Psoas muscle (tissue), 8 donors: ENCODE data around the gene TSPAN11. TPM values are rescaled to one million over a fixed set of nuclear protein-coding genes. Genes with fewer than 3 reads are reported as not detected.

ENCODE experiments used
- ATAC-seq, 4 donors: fragments of 200-7000 bp; cut with Tn5 transposase; one replicate each; pipeline ENCODE4 v1.9.1; 2020; ENCODE audit warnings: moderate library complexity in 3 of 4, mild to moderate bottlenecking in 2 of 4
- DNase-seq, 2 donors: peaks; one replicate each; pipeline ENCODE4 v3.0.0-alpha.2; 2020
- H3K27ac ChIP-seq: fragments of 200-600 bp; one replicate; pipeline ENCODE4 v1.8.0; 2022
- H3K27me3 ChIP-seq, 3 donors: fragments of 200-600 bp in 1 of 3; one replicate each; pipeline versions ENCODE4 v1.6.1 to v1.8.0; 2013 to 2022; ENCODE audit warnings: low read length in 2 of 3, mild to moderate bottlenecking in 2 of 3, moderate library complexity in 1 of 3; ENCODE audit not compliant: insufficient read depth in 3 of 3
- H3K36me3 ChIP-seq, 2 donors: fragments of 200-600 bp in 1 of 2; one replicate each; pipeline versions ENCODE4 v1.6.1 to v1.8.0; 2013 to 2022; ENCODE audit warnings: low read depth in 1 of 2, mild to moderate bottlenecking in 1 of 2, moderate library complexity in 1 of 2; ENCODE audit not compliant: insufficient read depth in 1 of 2
- H3K4me1 ChIP-seq: fragments of 200-600 bp; one replicate; pipeline ENCODE4 v1.8.0; 2022
- H3K4me3 ChIP-seq: fragments of 200-600 bp; one replicate; pipeline ENCODE4 v1.8.0; 2022; ENCODE audit warnings: mild to moderate bottlenecking
- H3K9me3 ChIP-seq: fragments of 200-600 bp; one replicate; pipeline ENCODE4 v1.8.0; 2022
- WGBS, 3 donors: extraction: QIAGEN DNeasy Blood & Tissue Kit; methylation state at CpG; one replicate each; pipeline versions ENCODE4 v1.1.6 to v1.1.7; 2013; 5-methylcytosine and 5-hydroxymethylcytosine counted together
- intact Hi-C, 2 donors: fragments of 100-400 bp; cut with DNase I; formaldehyde crosslinking; loops; one replicate each; pipeline versions ENCODE4 v1.11.0 to v1.14.2; 2022
- polyA plus RNA-seq, 3 donors: library from polyadenylated mRNA; stranded (reverse); fragments of 200-250 nt; gene quantifications; one replicate each; pipeline ENCODE4 v1.2.3, GENCODE V29; 2013
- total RNA-seq, 4 donors: library from RNA; stranded (reverse); fragmentation: NEBNext Ultra II Directional in 2 of 4; extraction: Animal tissue kit (Norgen Biotek cat#: 25700) in 2 of 4; gene quantifications; one replicate each; pipeline versions ENCODE4 v1.2.1 to v1.2.4, GENCODE V29; 2021 to 2023
- TF ChIP-seq, protein P1 (sequence below): fragments of 200-600 bp; IDR thresholded peaks from one replicate; pipeline ENCODE4 v1.8.0; 2022; ENCODE audit warnings: antibody characterized with exemption
- donor health status: healthy with polysubstance abuse.
- donor health status: DM: no; HTN: no; CAD: no; lungs with moderate emphysema.
- donor health status: Bipolar disorder and iron deficiency.
- donor health status: healthy.
- donor health status: DM: yes; HTN: yes; CAD: no.
- donor health status: DM: no; HTN: no; CAD: no.
- donor health status: DM: no; HTN: no; CAD: no.
- donor health status: DM: yes; HTN: yes; CAD: no.

TSPAN11 gene
- total and polyA plus RNA-seq, 7 donors, result 0.05 to 0.24 (median 0.14) TPM; not detected in 1

DNA sequence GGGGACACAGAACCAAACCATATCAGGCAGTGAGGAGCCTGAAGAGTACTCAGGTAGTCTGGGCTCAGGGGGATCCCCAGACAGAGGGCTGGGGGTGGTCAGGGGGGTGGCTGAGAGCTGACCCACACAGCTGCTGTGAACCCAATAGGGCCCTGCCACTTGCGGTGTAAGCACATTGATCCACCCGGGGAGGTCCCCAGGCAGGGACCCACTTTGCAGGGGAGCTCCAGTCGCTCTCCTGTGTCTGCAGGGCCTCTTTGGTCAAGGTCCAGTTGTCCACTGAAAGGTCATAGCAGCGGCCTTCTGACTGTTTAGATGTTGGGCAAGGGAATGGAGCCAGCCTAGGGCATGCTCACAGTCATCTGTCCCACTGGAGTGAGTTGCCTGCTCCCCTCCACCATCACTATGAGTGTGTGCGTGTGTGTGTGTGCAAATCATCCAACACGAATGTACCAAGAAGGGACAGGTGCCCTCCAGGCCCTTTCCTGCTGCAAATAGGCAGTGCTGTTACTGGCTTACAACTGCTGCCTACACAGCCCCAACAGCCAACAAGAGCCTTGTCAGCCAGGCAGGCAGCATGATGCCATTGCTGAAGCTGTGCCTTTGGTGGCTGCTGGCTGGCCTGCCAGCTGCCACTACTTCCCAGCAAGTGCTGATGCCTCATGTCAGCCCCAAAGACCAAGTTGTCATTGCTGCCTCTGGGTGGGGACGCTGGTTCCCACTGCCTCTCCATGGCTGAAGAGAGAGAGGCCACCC lies 71.3 kb downstream of the TSPAN11 start:
- ATAC-seq (no peak), DNase-seq (peak in 1 of 2 donors; percentile 26)
- no peaks in the 10 kb centered on the region for H3K36me3 ChIP-seq
- H3K4me1 ChIP-seq, result no peaks in the 10 kb centered on the region
- no peaks in the 10 kb centered on the region for H3K27me3 ChIP-seq
- WGBS, 3 donors, result 87 to 98% (median 93%) methylated on average over 7 of the region's 7 CpGs
- H3K4me3 ChIP-seq, result no peak overlapping the region
- TF ChIP-seq, protein P1, sequence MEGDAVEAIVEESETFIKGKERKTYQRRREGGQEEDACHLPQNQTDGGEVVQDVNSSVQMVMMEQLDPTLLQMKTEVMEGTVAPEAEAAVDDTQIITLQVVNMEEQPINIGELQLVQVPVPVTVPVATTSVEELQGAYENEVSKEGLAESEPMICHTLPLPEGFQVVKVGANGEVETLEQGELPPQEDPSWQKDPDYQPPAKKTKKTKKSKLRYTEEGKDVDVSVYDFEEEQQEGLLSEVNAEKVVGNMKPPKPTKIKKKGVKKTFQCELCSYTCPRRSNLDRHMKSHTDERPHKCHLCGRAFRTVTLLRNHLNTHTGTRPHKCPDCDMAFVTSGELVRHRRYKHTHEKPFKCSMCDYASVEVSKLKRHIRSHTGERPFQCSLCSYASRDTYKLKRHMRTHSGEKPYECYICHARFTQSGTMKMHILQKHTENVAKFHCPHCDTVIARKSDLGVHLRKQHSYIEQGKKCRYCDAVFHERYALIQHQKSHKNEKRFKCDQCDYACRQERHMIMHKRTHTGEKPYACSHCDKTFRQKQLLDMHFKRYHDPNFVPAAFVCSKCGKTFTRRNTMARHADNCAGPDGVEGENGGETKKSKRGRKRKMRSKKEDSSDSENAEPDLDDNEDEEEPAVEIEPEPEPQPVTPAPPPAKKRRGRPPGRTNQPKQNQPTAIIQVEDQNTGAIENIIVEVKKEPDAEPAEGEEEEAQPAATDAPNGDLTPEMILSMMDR, result no peak
- no peaks in the 10 kb centered on the region for H3K9me3 ChIP-seq
- H3K27ac ChIP-seq, result no peak overlapping the region
- intact Hi-C loops, result no loop called here

DNA sequence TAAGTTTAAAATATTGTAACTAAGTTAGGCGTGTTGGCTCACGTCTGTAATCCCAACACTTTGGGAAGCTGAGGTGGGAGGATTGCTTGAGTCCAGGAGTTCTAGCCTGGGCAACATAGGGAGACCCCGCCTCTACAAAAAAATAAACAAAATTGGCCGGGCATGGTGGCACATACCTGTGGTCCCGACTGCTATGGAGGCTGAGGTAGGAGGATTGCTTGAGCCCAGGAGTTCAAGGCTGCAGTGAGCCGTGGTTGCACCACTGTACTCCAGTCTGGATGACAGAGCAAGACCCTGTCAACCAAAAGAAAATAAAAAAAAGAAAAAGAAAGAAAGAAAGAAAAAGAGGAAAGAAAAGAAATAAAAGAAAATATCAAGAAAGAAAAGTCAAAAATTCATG lies 72.5 kb downstream of the TSPAN11 start:
- WGBS, 3 donors, result 94 to 96% (median 96%) methylated on average over 6 of the region's 6 CpGs
- H3K4me3 ChIP-seq, result no peak overlapping the region
- no peak for ATAC-seq
- TF ChIP-seq, protein P1, result no peak
- no peaks in the 10 kb centered on the region for H3K4me1 ChIP-seq
- no peaks in the 10 kb centered on the region for H3K36me3 ChIP-seq
- no peak overlapping the region for H3K27ac ChIP-seq
- H3K9me3 ChIP-seq, result no peaks in the 10 kb centered on the region
- DNase-seq, result peak in 1 of 2 donors; percentile 3
- intact Hi-C loops, result no loop called here
- H3K27me3 ChIP-seq, result no peaks in the 10 kb centered on the region

DNA sequence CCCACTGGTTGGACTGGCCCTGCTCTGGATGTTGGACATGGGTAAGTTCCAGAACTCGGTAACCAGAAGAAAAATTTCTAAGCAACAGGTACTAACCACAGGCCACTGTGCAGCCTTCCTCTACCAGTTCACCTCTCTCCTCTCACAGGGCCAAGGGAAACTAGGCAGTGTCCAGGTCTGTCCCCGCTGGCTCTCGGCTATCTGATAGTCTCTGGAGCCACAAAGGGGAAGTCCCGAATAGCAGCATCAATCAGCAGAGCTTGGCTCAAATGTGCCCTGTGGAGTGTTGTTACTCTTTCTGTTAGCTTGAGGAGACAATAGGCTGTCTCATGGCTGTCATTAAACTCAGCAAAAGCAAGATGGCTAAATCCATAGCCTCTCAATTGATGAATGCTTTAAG lies 73.2 kb downstream of the TSPAN11 start:
- Histone ChIP-seq H3K27ac (no peak overlapping the region), H3K9me3 (no peaks in the 10 kb centered on the region), H3K4me3 (no peak overlapping the region), H3K36me3 (no peaks in the 10 kb centered on the region), H3K27me3 (no peaks in the 10 kb centered on the region), H3K4me1 (no peaks in the 10 kb centered on the region)
- intact Hi-C loops, result no loop called here
- WGBS, 3 donors, result 63 to 73% (median 65%) methylated on average over 4 of the region's 4 CpGs
- ATAC-seq (no peak), DNase-seq (peak in 1 of 2 donors; percentile 13)
- TF ChIP-seq, protein P1, result no peak

DNA sequence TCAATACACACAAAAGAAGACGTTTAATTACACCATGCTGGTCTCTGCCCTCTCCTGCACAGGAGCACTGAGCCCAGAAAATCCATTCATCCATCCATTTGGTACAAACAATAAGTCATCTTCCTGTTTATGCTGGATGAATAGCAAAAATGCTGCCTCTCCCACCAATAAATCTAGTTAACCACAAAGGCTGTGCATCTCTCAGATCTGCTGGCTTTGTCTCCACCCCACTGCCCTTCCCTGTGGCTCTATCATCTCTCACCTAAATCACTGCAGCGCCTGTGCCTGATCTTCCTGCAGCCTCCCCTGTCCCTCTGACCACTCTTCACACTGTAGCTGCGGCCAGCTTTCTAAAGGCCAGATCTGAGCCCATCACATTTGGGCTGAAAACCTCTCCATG lies 74.2 kb downstream of the TSPAN11 start:
- Histone ChIP-seq H3K9me3 (no peaks in the 10 kb centered on the region), H3K4me3 (no peak overlapping the region), H3K36me3 (no peaks in the 10 kb centered on the region), H3K27me3 (no peaks in the 10 kb centered on the region), H3K4me1 (no peaks in the 10 kb centered on the region), H3K27ac (no peak overlapping the region)
- TF ChIP-seq, protein P1, result no peak
- peak in 1 of 2 donors; percentile 1 for DNase-seq
- intact Hi-C loops, result no loop called here
- no peak for ATAC-seq
- 79 to 87% (median 84%) methylated on average over 3 of the region's 3 CpGs for WGBS, 3 donors
